HCT116 (cell line): ENCODE results near the gene LZTR1.

ENCODE experiments used
- POLR2A ChIP-seq: IDR thresholded peaks from 2 replicates; pipeline ENCODE4 v1.7.0; 2011; ENCODE audit warnings: borderline replicate concordance; ENCODE audit not compliant: insufficient read depth, insufficient read length; ENCODE audit errors: extremely low read depth
- POLR2AphosphoS5 ChIP-seq: IDR thresholded peaks from 2 replicates; pipeline ENCODE4 v1.6.1; 2011; ENCODE audit warnings: mild to moderate bottlenecking, low read depth, low read length, moderate library complexity
- SIN3A ChIP-seq: IDR thresholded peaks from 2 replicates; pipeline ENCODE4 v1.6.1; 2012; ENCODE audit warnings: low read depth
- TF ChIP-seq, protein P1 (sequence below), 3 experiments: fragments of 200-600 bp in 1 of 3; sonication (generic) in 1 of 3; IDR thresholded peaks in 2 of 3; conservative IDR thresholded peaks in 1 of 3; 2 replicates each; pipeline ENCODE4 v1.5.1; 2012 to 2017; ENCODE audit warnings: low read depth in 2 of 3, low read length in 2 of 3, antibody characterized with exemption in 1 of 3, borderline replicate concordance in 1 of 3, control low read depth in 1 of 3, mild to moderate bottlenecking in 1 of 3, mixed read lengths in 1 of 3, mixed run types in 1 of 3, moderate library complexity in 1 of 3; ENCODE audit not compliant: insufficient read depth in 1 of 3

DNA sequence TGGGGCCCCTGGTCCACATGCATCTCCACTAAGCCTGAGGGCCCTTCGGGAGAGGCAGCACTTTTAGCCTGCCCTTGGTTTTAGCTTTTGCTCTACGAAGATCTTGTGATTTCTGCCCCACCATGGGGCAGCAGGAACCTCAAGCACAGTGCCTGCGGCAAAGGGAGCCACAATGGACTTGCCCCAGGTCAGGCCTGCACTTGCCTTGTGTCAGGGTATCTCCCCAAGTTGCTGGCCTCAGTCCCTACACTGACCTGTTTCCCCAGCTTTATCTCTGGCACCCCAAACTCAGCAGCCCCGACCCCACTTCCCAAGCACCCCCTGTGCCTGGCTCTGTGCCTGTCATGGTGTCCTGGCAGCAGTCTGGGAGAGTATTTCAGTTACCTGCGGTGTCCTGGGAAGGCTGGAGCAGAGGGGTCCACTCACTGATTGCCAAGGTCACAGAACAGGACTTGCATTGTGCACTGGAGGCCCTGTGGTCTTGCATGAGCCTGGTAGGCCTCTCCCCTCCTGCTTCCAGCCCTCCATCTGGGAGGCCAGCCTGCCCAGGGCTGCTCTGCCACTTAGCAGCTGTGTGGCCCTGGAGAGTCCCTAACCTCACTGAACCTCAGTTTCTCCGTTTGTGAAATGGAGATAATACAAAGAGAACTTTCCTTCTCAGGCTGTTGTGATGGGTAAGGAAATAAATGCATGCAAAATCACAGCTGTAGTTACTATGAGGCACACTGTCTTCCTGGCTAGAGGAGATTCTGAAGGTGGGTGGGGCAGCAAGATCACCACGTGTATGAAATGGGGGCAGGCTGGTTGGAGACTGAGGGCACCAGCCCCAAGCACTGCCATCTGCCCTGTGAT, 18.7 kb upstream of the LZTR1 start:
- TF ChIP-seq, protein P1, sequence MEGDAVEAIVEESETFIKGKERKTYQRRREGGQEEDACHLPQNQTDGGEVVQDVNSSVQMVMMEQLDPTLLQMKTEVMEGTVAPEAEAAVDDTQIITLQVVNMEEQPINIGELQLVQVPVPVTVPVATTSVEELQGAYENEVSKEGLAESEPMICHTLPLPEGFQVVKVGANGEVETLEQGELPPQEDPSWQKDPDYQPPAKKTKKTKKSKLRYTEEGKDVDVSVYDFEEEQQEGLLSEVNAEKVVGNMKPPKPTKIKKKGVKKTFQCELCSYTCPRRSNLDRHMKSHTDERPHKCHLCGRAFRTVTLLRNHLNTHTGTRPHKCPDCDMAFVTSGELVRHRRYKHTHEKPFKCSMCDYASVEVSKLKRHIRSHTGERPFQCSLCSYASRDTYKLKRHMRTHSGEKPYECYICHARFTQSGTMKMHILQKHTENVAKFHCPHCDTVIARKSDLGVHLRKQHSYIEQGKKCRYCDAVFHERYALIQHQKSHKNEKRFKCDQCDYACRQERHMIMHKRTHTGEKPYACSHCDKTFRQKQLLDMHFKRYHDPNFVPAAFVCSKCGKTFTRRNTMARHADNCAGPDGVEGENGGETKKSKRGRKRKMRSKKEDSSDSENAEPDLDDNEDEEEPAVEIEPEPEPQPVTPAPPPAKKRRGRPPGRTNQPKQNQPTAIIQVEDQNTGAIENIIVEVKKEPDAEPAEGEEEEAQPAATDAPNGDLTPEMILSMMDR (IDR thresholded peaks at IDR 0.05 in 2 of 3, conservative IDR thresholded peaks at IDR 0.05 in 1 of 3; ENCODE audit: borderline replicate concordance in 1 of 3, insufficient read depth in 1 of 3, low read depth in 2 of 3, low read length in 2 of 3): no peak
- TF ChIP-seq SIN3A: no peak
- TF ChIP-seq POLR2AphosphoS5: no peak
- TF ChIP-seq POLR2A: no peak
